ENCODE data around the gene ARHGEF19. TPM values are rescaled to one million over a fixed set of nuclear protein-coding genes. Genes with fewer than 3 reads are reported as not detected.
"Not testable (repeated sequence)": the region's sequence is repeated elsewhere in the genome, so short reads cannot be mapped to it uniquely, and the experiment has no call there.

The ARHGEF19 gene
- total and polyA plus RNA-seq, 3 donors from 2014 or later: 6.0 to 10.1 (median 8.5) TPM

- peaks cover 5% of the 10 kb centered on the region for H3K4me1 ChIP-seq
- H3K9me3 ChIP-seq: no peaks in the 10 kb centered on the region
- H3K4me3 ChIP-seq: no peak overlapping the region
- TF ChIP-seq, protein P1, sequence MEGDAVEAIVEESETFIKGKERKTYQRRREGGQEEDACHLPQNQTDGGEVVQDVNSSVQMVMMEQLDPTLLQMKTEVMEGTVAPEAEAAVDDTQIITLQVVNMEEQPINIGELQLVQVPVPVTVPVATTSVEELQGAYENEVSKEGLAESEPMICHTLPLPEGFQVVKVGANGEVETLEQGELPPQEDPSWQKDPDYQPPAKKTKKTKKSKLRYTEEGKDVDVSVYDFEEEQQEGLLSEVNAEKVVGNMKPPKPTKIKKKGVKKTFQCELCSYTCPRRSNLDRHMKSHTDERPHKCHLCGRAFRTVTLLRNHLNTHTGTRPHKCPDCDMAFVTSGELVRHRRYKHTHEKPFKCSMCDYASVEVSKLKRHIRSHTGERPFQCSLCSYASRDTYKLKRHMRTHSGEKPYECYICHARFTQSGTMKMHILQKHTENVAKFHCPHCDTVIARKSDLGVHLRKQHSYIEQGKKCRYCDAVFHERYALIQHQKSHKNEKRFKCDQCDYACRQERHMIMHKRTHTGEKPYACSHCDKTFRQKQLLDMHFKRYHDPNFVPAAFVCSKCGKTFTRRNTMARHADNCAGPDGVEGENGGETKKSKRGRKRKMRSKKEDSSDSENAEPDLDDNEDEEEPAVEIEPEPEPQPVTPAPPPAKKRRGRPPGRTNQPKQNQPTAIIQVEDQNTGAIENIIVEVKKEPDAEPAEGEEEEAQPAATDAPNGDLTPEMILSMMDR (IDR thresholded peaks at IDR 0.05): no peak
- no peak for TF ChIP-seq POLR2A (IDR thresholded peaks at IDR 0.05)
- no peak for DNase-seq
- intact Hi-C loops (cut with DNase I; ENCODE audit: low total_unique reads): no loop called here
- 90 to 92% methylated on average over 6 of the region's 6 CpGs for WGBS, 2 donors
- no peaks in the 10 kb centered on the region for H3K36me3 ChIP-seq (ENCODE audit: low read depth, missing control alignments)
- no peaks in the 10 kb centered on the region for H3K27me3 ChIP-seq
- no peak overlapping the region for H3K27ac ChIP-seq
Measured at GRCh38 chr1:16218674-16219071, 6.2 kb upstream of the ARHGEF19 start.

GRCh38 chr1:16218014-16218673, 5.7 kb upstream of the ARHGEF19 start:
- Histone ChIP-seq H3K4me1 (peaks cover 5% of the 10 kb centered on the region), H3K9me3 (no peaks in the 10 kb centered on the region), H3K36me3 (ENCODE audit: low read depth, missing control alignments) (no peaks in the 10 kb centered on the region), H3K4me3 (peak overlapping the region in 1 of 2 donors; percentile 53), H3K27ac (no peak overlapping the region), H3K27me3 (no peaks in the 10 kb centered on the region)
- intact Hi-C loops (cut with DNase I; ENCODE audit: low total_unique reads): no loop called here
- WGBS, 2 donors: 70% methylated on average over 7 to 12 of the region's 12 CpGs
- TF ChIP-seq, protein P1 (IDR thresholded peaks at IDR 0.05): no peak
- no peak for DNase-seq

- TF ChIP-seq POLR2A (IDR thresholded peaks at IDR 0.05): no peak
- TF ChIP-seq, protein P1 (IDR thresholded peaks at IDR 0.05): no peak
- Histone ChIP-seq H3K9me3 (no peaks in the 10 kb centered on the region), H3K27me3 (no peaks in the 10 kb centered on the region), H3K4me3 (peak overlapping the region; percentile 24 to 53), H3K36me3 (ENCODE audit: low read depth, missing control alignments) (no peaks in the 10 kb centered on the region), H3K4me1 (peaks cover 5% of the 10 kb centered on the region), H3K27ac (no peak overlapping the region)
- WGBS, 2 donors: 1 to 3% methylated on average over 28 to 45 of the region's 46 CpGs
- intact Hi-C loops (cut with DNase I; ENCODE audit: low total_unique reads): no loop called here
- DNase-seq: peak; percentile 98
Measured at GRCh38 chr1:16217061-16217785, 4.8 kb upstream of the ARHGEF19 start.

GRCh38 chr1:16215882-16216753, 3.7 kb upstream of the ARHGEF19 start:
- DNase-seq: peak; percentile 89
- Histone ChIP-seq H3K9me3 (no peaks in the 10 kb centered on the region), H3K36me3 (ENCODE audit: low read depth, missing control alignments) (no peaks in the 10 kb centered on the region), H3K4me3 (peak overlapping the region; percentile 15 to 53), H3K27ac (no peak overlapping the region), H3K4me1 (peaks cover 5% of the 10 kb centered on the region), H3K27me3 (no peaks in the 10 kb centered on the region)
- 5 to 9% methylated on average over 31 to 33 of the region's 33 CpGs for WGBS, 2 donors
- TF ChIP-seq, protein P1 (IDR thresholded peaks at IDR 0.05): no peak
- intact Hi-C loops (cut with DNase I; ENCODE audit: low total_unique reads): no loop called here

DNA sequence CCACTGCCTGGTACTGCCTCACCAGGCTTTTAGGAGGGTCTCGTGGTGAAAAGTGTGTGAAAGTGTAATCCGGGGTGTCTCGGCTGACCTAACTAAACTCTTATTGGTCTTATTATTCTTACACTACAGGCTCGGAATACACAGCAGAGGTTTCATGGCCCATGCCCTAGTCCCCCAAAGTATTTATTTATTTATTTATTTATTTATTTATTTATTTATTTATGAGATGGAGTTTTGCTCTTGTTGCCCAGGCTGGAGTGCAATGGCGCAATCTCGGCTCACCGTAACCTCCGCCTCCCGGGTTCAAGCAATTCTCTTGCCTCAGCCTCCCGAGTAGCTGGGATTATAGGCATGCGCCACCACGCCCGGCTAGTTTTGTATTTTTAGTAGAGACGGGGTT, 2.8 kb upstream of the ARHGEF19 start:
- 69 to 70% methylated on average over 14 of the region's 14 CpGs for WGBS, 2 donors
- H3K4me1 ChIP-seq; H3K4me3 ChIP-seq; H3K27ac ChIP-seq; H3K36me3 ChIP-seq (ENCODE audit: low read depth, missing control alignments); DNase-seq; intact Hi-C loops (cut with DNase I; ENCODE audit: low total_unique reads); H3K9me3 ChIP-seq; H3K27me3 ChIP-seq: not testable (repeated sequence)

DNA sequence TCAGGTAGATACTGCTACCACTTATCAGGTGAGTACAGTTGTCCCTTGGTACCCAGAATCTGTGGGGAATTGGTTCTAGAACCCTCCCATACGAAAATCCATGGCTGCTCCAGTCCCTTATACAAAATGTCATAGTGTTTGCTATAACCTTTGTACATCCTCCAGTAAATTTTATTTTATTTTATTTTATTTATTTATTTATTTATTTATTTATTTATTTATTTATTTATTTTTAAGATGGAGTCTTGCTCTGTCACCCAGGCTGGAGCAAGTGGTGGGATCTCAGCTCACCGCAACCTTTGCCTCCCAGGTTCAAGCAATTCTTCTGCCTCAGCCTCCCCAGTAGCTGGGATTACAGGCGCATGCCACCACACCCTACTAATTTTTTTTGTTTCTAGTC, 1.1 kb upstream of the ARHGEF19 start:
- 95% methylated on average over 3 of the region's 3 CpGs for WGBS, 2 donors
- H3K27me3 ChIP-seq; intact Hi-C loops (cut with DNase I; ENCODE audit: low total_unique reads); DNase-seq; H3K36me3 ChIP-seq (ENCODE audit: low read depth, missing control alignments); H3K27ac ChIP-seq; H3K4me1 ChIP-seq; H3K9me3 ChIP-seq; H3K4me3 ChIP-seq: not testable (repeated sequence)

Measured in testis (tissue), 3 donors.